Right atrium auricular region (tissue), 2 donors: ENCODE data around the gene SLC29A2. TPM values are rescaled to one million over a fixed set of nuclear protein-coding genes. Genes with fewer than 3 reads are reported as not detected.

Experiments used
- DNase-seq: peaks from one replicate; pipeline ENCODE4 v3.0.0-alpha.2; 2019; ENCODE audit warnings: low spot score
- H3K27ac ChIP-seq, 2 donors: fragments of 200-600 bp; sonication (generic); 1 replicate in 1 of 2; 2 replicates in 1 of 2; pipeline ENCODE4 v1.5.1; 2016 to 2019
- H3K27me3 ChIP-seq, 2 donors: fragments of 200-600 bp; sonication (generic); one replicate each; pipeline versions ENCODE4 v1.5.1 to v1.6.0; 2017 to 2019
- H3K36me3 ChIP-seq: fragments of 200-600 bp; sonication (generic); one replicate; pipeline ENCODE4 v1.5.1; 2016
- H3K4me1 ChIP-seq, 2 donors: fragments of 200-600 bp; sonication (generic); one replicate each; pipeline versions ENCODE4 v1.5.1 to v1.6.0; 2017 to 2019
- H3K4me3 ChIP-seq, 2 donors: fragments of 200-600 bp; sonication (generic); 1 replicate in 1 of 2; 2 replicates in 1 of 2; pipeline ENCODE4 v1.5.1; 2017 to 2019; ENCODE audit warnings: mild to moderate bottlenecking in 1 of 2, moderate library complexity in 1 of 2
- H3K9me3 ChIP-seq, 2 donors: fragments of 200-600 bp; sonication (generic); one replicate each; pipeline ENCODE4 v1.5.1; 2019
- CTCF ChIP-seq, 2 donors: fragments of 200-600 bp; sonication (generic); IDR thresholded peaks; one replicate each; pipeline ENCODE4 v1.5.1; 2019; ENCODE audit warnings: antibody characterized with exemption in 2 of 2
- total RNA-seq, 2 donors: library from RNA; depleted of rRNA; stranded (reverse); fragments of >200 nt; gene quantifications; one replicate each; pipeline ENCODE4 v1.1.0, GENCODE V29; 2016

The SLC29A2 gene
- total RNA-seq, 2 donors from 2014 or later, result 16.9 to 19.9 TPM

GRCh38 chr11:66369073-66369894, 2.3 kb downstream of the SLC29A2 start:
- peaks cover 23% of the 10 kb centered on the region for H3K36me3 ChIP-seq
- DNase-seq, result no peak
- no peak overlapping the region for H3K4me3 ChIP-seq
- H3K4me1 ChIP-seq, result peaks cover 0 to 46% of the 10 kb centered on the region in 2 donors
- H3K9me3 ChIP-seq, result no peaks in the 10 kb centered on the region
- TF ChIP-seq CTCF (IDR thresholded peaks at IDR 0.05), result no peak
- H3K27ac ChIP-seq, result peak overlapping the region in 1 of 2 donors; percentile 93
- no peaks in the 10 kb centered on the region for H3K27me3 ChIP-seq

DNA sequence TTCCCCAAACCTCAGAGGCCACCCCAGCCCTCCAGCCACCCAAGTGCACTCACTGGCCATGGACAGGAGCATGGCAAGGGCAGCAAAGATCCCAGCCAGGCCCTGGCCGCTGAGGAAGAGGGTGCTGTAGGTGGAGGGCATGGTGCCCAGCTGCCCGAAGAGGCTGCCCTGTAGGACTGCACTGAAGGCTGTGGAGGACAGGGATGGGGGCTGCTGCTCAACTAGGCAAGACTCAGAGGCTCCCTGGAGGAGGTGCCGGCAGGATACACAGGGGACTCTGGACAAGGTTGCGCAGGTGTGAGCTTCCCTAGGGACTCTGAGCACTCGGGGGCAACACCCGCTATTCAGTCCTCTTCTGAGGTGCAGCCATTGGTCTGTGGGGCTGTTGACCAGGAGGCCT, 3.1 kb downstream of the SLC29A2 start:
- Histone ChIP-seq H3K27ac (no peak overlapping the region), H3K27me3 (no peaks in the 10 kb centered on the region), H3K9me3 (no peaks in the 10 kb centered on the region), H3K4me3 (no peak overlapping the region), H3K36me3 (peaks cover 23% of the 10 kb centered on the region), H3K4me1 (peaks cover 0 to 52% of the 10 kb centered on the region in 2 donors)
- no peak for TF ChIP-seq CTCF (IDR thresholded peaks at IDR 0.05)
- DNase-seq, result no peak

- H3K4me3 ChIP-seq, result no peak overlapping the region
- no peak overlapping the region for H3K27ac ChIP-seq
- H3K9me3 ChIP-seq, result no peaks in the 10 kb centered on the region
- DNase-seq, result no peak
- peaks cover 0 to 56% of the 10 kb centered on the region in 2 donors for H3K4me1 ChIP-seq
- peaks cover 23% of the 10 kb centered on the region for H3K36me3 ChIP-seq
- no peak for TF ChIP-seq CTCF (IDR thresholded peaks at IDR 0.05)
- H3K27me3 ChIP-seq, result no peaks in the 10 kb centered on the region
These were observed 3.8 kb downstream of the SLC29A2 start for GRCh38 chr11:66367561-66368312.

- H3K9me3 ChIP-seq, result no peaks in the 10 kb centered on the region
- TF ChIP-seq CTCF (IDR thresholded peaks at IDR 0.05), result no peak
- peaks cover 0 to 50% of the 10 kb centered on the region in 2 donors for H3K4me1 ChIP-seq
- no peak overlapping the region for H3K4me3 ChIP-seq
- no peak for DNase-seq
- no peaks in the 10 kb centered on the region for H3K27me3 ChIP-seq
- H3K36me3 ChIP-seq, result peaks cover 23% of the 10 kb centered on the region
- no peak overlapping the region for H3K27ac ChIP-seq
These were observed 4.6 kb downstream of the SLC29A2 start for GRCh38 chr11:66366844-66367477.

DNA sequence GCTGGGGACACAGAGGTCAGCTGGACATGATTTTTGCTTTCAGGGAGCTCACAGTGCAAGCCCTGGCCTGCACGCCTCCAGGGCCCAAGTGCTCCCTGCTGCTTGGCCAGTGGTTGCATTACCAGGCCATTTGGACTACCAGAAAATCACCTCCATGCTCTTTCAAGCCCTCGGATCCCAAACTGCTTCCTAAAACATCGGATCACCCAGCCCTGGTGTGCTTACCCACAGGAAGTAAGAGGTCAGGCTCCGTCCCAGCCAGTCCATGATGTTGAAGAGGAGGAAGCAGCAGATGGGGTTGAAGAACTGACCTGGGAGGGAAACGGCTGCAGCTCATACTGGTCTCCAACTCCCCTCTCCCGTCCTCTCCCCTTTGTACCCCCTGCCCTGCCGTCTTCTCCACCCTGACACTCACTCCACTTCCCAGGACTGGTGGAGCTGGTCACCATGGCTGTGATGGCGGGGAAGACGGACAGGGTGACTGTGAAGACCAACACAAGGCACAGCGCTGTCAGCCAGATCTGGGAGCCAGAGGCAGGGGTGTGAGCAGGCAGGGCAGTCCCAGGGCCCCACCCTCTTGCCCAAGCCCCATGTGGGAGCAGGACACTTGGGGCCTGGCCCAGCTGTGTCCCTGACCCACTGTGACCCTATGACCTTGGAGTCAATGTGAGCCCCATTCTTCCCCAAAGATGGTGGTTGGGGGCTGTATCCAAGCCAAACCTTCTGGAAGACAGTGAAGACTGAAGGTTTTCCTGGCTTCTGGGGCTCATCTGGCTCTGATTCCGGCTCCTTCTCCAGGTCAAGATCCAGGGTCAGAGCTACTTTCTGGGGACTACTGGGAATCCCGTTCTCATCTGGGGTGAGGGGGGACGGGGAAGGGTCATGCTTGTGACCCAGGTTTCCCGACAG, 5.6 kb downstream of the SLC29A2 start:
- Histone ChIP-seq H3K27me3 (no peaks in the 10 kb centered on the region), H3K4me3 (no peak overlapping the region), H3K4me1 (peaks cover 0 to 40% of the 10 kb centered on the region in 2 donors), H3K9me3 (no peaks in the 10 kb centered on the region), H3K36me3 (peaks cover 23% of the 10 kb centered on the region), H3K27ac (peak overlapping the region in 1 of 2 donors; percentile 6)
- no peak for TF ChIP-seq CTCF (IDR thresholded peaks at IDR 0.05)
- no peak for DNase-seq
